Body of pancreas (tissue), 4 donors: Measurements from ENCODE around the gene ITPK1.

Experiments
- POLR2A ChIP-seq, 3 donors: fragments of 450-650 bp; IDR thresholded peaks; one replicate each; pipeline ENCODE4 v1.6.1; 2016; ENCODE audit warnings: antibody characterized with exemption in 3 of 3, mild to moderate bottlenecking in 2 of 3
- TF ChIP-seq, protein P1 (sequence below), 7 experiments: fragments of 450-650 bp in 4 of 7; fragments of 200-600 bp in 3 of 7; sonication (generic) in 3 of 7; IDR thresholded peaks; one replicate each; pipeline ENCODE4 v1.5.1; 2016 to 2019; ENCODE audit warnings: antibody characterized with exemption in 7 of 7

DNA sequence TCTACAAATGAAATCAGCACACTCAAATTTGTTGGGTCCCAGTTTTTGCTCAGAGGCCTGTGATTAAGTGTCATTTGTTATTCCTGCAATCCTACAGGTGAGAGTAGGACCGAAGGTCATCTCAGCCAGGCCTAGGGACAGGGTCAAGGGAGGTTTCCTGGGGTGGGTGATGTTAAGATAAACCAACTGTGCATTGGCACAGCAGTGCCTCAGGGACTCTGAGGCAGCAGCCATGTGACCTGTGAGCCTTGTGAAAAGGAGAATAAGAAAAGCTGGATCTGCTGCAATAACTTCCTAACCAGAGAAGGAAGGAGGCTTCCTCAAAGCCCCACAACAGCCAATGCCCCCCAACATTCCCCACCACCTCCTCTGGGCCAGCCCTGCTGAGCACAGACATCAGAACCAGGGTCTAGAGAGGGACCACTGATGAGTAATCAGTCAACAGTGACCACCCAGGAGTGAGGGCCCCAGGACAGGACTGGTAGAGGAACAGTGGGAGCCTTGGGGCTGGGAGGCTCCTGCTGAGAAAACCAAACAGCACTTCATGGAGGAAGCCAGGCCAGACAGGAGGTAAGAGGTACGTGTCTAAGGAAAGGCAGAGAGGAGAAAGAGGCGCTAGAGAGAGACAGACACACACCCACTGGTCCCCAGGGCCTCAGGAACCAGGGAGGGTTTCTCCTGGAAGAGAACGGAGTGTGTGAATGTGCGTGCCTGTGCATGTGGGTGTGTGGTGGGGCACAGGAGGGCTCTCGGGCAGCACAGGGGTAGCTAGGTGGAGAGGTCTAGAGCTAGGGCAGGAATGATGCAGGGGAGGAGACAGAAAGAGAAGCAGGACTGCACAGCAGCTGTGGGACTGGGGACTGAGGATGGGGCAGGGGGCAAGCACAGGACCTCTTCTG lies 82.4 kb downstream of the ITPK1 start:
- TF ChIP-seq, protein P1, sequence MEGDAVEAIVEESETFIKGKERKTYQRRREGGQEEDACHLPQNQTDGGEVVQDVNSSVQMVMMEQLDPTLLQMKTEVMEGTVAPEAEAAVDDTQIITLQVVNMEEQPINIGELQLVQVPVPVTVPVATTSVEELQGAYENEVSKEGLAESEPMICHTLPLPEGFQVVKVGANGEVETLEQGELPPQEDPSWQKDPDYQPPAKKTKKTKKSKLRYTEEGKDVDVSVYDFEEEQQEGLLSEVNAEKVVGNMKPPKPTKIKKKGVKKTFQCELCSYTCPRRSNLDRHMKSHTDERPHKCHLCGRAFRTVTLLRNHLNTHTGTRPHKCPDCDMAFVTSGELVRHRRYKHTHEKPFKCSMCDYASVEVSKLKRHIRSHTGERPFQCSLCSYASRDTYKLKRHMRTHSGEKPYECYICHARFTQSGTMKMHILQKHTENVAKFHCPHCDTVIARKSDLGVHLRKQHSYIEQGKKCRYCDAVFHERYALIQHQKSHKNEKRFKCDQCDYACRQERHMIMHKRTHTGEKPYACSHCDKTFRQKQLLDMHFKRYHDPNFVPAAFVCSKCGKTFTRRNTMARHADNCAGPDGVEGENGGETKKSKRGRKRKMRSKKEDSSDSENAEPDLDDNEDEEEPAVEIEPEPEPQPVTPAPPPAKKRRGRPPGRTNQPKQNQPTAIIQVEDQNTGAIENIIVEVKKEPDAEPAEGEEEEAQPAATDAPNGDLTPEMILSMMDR (IDR thresholded peaks at IDR 0.05): no peak
- TF ChIP-seq POLR2A (IDR thresholded peaks at IDR 0.05): no peak
